GM18505 (cell line): Measurements from ENCODE around the gene KRTAP12-2.
"Not testable (repeated sequence)": the region's sequence is repeated elsewhere in the genome, so short reads cannot be mapped to it uniquely, and the experiment has no call there.

Experiments used
- ATAC-seq: cut with Tn5 transposase; IDR thresholded peaks from one replicate; pipeline ENCODE4 v1.9.1; 2021; ENCODE audit not compliant: unreplicated experiment
- POLR2A ChIP-seq: IDR thresholded peaks from 4 replicates; pipeline ENCODE4 v1.6.1; 2011; ENCODE audit warnings: borderline replicate concordance; ENCODE audit not compliant: insufficient read depth, insufficient read length; ENCODE audit errors: extremely low read depth

Gene KRTAP12-2

DNA sequence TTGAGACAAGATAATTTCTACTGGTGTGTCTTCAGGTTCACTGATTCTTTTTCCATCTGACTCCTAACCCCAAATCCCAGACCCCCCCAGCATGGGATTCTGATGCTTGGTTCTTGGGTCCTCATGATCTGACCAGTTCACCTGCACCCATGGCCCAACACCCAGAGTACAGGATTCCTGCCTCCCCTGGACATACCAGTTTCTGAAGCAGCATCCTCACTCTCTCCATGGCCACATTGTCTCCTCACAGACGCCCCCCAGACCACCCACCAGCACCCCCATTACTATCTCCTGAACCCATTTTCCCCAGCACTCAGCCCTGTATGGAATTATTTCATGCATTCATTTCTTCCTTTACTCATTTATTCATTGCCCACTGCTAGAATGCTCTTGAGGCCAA, 9.9 kb downstream of the KRTAP12-2 start:
- ATAC-seq, result no peak
- no peak for TF ChIP-seq POLR2A

DNA sequence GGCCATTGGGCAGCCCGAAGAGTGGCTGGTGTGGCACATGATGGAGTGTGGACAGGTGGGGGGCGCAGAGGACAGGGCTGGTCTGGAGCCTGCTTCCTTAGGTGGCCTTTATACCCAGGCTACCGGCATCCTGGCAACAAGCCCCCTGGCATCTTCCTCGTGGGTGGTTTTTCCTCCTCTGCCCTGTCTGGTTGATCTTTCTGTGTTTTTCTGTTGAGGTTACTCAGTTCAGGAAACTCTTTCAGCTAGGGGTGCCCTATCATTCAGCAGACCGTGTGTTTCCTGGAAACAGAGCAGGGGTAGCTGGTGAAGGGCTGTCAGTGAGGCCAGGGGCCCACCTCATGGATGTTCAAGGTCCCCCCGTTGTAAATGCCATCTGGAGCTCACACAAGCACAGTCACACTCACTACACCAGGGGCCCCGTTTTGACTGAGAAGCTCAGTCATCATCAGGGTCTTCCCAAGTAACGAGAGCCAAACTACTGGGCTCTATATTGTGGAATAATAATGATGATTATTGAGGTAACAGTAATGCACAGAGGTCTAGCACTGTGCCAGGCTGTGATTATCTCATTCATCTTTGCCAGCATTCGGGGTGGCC, 12.1 kb downstream of the KRTAP12-2 start, which contains the start of gene KRTAP12-4:
Gene KRTAP12-4, minus strand, starts transcription at position 84 of the 600 bp plus-strand sequence. Its CDS starts 45 bp downstream, at position 39.
- TF ChIP-seq POLR2A, result no peak
- ATAC-seq, result no peak

DNA sequence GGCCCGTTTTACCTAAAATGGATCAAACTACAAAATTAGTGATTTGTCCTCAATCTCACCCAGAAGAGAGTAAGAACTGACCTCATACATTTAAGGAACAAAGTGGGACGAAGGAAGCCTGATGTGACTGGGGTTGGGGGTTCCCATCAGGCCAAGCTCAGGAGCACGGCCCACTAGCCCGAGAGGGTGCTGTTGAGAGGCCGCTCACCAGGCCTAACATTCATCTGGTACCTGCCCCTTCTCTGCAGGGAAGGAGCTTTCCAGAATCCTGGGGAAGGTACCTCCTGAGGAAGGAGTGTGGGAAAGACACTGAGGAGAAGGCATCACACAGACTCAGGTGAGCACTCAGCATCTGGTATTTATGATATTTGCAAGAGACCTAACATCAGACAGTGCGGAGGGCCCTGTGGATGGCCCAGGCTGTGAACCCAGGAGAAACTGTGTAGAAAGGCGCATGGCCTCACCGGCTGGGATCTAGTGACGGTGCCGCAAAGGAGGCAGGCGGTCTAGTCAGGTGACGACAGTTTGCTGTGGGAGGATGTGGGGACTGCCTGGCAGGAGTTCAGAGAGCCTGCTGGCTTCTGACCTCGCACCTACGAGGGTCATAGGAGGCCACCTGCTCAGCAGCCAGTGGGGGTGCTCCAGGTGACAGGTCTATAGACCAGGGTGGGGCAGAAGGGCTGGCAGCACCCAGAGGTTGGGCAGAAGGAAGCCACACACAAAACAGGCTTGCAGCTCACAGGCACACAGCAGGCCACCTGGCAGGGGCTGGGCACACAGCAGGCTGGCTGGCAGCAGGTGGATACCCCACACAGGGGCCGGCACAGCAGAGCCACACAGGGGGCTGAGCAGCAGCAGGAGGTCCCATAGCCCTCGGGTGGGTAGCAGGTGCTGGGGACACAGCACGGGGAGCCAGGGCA, 12.8 kb downstream of the KRTAP12-2 start:
- TF ChIP-seq POLR2A, result no peak
- no peak for ATAC-seq

DNA sequence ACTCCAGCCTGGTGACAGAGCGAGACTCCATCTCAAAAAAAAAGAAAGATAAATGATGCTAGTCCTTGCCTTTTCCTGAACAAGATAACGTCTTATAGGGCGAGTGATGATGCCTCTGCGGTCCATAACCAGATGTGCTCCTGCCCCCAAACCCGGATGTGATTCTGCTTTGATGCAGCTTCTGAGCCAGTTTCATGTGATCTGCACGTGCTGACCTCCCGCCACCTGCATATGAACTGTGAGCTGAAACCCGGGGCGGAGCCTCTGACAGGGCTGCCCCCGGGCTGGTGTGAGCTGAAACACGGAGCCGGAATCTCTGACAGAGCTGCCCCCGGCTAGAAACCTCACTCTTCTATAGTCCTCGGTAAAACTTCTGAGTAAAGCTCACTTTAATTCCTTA, 13.6 kb downstream of the KRTAP12-2 start:
- TF ChIP-seq POLR2A, result no peak
- ATAC-seq, result no peak

DNA sequence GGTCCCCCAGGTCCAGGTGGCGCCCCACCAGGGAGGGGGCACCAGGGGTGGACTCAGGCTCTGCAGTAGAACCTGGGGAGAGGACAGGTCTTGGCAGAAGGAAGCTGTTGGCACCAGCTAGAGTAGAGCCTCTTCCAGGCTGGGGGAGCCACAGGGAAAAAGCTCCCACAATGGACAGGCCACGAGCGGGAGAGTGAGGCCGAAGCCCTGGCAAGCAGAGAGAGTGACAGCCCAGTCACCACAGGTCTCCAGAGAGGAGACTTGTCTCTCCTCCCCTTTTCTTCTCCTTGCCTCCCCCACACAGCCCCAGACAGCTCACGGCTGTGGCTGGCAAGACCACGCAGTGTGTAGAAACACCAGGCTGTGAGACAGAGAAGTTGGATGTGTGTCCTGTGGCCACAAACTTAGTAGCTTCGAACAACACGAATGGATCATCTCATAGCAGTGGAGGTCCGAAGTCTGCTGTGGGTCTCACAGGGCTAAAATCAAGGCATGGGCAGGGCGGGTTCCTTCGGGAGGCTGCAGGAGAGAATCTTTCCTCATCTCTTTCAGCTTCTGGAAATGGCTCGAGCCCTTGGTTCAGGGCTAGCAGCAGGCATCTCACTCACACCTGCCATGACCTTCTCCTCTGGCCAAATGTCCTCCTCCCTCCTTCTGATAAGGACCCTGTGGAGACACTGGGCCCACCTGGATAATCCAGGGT, 15.6 kb downstream of the KRTAP12-2 start:
- no peak for ATAC-seq
- no peak for TF ChIP-seq POLR2A

DNA sequence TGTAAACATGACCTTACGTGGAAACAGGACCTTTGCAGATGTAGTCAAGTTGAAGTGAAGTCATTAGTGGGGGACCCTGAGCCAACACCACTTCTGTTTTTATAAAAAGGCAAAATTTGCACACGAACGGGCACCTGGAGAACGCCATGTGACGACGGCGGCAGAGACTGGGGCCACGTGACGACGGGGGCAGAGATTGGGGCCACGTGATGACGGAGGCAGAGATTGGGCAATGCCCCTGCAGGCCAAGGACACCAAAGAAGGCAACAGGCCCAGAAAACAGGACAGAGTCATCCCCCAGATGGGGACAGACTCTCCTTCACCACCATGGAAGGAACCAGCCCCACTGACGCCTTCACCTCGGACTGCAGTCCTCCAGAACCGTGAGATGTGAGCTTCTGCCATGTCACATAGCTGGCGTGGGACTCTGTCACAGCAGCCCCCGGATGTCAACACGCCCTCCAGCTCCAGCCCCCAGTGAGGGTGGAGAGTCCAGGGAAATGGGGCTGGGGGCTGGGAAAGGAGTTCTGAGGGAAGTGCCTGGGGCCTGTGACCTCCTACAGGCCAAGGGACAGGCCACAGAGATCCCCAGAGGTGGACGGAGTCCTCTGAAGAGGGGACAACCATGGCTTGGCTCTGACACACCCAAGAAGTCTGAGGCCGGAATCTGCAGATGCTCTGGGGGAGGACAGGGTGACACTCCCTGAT, 16.3 kb downstream of the KRTAP12-2 start:
- no peak for TF ChIP-seq POLR2A
- no peak for ATAC-seq

DNA sequence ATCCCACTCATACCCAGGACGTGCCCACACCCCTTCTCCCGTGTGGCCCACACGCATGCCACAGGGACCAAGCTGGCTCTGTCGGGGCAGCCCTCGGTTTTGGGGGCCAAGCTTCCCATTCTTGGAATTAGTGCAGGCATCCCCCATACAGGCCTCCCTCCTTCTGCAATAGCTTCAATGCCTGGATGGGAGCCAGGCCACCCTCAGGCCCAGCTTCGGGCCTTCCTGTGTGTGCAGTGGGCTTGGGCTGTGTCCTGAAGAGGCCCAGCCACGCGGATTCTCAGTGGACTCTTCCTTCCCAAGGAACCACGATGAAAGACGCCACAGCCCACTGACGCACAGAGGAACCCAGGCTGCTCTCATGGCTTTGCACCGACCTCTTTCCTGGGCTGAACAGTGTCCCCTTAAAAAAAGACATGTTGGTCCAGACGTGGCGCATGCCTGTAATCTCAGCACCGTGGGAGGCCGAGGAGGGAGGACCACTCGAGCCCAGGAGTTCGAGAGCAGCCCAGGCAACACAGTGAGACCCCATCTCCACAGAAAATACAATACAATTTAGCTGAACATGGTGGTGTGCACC, 17.1 kb downstream of the KRTAP12-2 start:
- no peak for TF ChIP-seq POLR2A
- no peak for ATAC-seq

DNA sequence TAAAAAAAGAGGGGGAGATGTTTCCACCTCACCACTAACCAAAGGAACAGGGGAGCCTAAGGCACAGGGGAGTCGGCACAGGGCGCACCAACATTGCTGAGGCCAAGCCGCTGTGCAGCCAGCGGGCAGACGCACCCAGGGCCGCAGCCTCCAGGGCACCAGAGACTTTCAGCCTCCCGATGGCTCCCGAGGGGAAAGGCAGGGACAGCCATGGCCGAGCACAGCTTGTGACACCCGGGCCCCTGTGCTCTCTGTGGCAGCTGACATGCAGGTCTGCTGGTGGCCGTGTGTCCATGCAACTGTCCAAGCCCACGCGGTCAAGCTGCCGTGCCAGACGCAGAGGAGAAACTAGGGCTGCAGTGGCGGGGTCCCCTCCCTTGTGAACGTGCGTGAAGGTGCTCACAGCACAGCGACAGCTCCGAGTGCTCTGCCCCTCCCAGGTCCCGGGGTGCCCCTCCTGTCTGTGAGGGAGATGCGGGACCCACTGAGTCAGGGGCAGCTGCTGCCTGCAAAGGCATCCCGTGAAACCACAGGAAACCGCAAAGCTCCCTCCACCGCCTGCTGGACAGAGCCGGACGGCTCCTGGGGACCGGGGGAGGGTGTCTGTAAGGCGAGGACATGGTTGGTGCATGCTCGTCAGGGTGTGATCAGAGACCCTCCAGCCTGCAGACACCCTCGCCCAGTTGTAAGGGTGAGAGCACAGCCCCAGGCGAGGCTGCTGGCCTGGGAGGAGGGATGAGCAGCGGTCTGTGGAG, 18.0 kb downstream of the KRTAP12-2 start:
- no peak for TF ChIP-seq POLR2A
- no peak for ATAC-seq

DNA sequence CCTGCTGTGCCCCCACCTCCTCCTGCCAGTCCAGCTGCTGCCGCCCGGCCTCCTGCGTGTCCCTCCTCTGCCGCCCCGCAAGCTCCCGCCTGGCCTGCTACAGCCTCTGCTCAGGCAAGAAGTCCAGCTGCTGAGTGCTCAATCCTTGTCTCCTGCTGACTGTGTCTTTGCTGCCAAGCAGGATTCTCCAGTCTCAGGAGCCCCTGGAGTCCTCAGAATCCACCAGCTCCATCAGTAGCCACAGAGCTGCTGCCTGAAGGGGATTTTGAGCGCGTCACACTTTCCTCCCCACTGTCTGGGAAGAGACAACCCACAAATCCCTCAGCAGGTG, 19.5 kb downstream of the KRTAP12-2 start:
- no peak for TF ChIP-seq POLR2A
- no peak for ATAC-seq

DNA sequence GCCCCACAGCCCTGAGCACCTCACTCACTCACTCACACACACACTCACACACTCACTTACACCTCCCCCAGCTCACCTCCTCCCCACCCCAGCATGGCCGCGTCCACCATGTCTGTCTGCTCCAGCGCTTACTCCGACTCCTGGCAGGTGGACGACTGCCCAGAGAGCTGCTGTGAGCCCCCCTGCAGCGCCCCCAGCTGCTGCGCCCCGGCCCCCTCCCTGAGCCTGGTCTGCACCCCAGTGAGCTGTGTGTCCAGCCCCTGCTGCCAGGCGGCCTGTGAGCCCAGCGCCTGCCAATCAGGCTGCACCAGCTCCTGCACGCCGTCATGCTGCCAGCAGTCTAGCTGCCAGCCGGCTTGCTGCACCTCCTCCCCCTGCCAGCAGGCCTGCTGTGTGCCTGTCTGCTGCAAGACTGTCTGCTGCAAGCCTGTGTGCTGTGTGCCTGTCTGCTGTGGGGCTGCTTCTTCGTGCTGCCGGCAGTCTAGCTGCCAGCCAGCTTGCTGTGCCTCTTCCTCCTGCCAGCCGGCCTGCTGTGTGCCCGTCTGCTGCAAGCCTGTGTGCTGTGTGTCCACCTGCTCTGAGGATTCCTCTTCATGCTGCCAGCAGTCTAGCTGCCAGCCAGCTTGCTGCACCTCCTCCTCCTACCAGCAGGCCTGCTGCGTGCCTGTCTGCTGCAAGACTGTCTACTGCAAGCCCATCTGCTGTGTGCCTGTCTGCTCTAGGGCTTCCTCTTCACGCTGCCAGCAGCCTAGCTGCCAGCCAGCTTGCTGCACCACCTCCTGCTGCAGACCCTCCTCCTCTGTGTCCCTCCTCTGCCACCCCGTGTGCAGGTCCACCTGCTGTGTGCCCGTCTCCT, 20.1 kb downstream of the KRTAP12-2 start, which contains the start of gene KRTAP10-11:
Gene KRTAP10-11, plus strand, starts transcription at position 49 of the 856 bp plus-strand sequence. Its CDS starts 45 bp downstream, at position 94.
- not testable (repeated sequence) for ATAC-seq

DNA sequence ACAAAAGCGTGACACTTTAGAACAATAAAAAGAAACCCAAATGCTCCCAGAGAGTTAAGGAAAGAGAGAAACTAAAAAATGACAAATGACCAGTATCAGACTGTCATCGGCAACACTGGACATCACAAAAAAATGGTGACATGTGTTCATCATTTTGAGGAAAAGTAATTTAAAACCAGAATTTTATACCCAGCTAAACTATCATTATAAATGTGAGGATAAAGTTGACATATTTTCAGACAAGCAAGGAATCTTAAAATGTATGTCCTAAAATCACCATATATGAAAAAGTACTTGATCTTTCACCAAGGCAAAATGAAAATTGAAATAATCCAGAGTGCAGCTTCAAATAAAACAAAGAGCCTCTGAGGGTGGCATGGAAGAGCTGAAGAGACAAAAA, 21.8 kb downstream of the KRTAP12-2 start:
- TF ChIP-seq POLR2A, result no peak
- no peak for ATAC-seq

DNA sequence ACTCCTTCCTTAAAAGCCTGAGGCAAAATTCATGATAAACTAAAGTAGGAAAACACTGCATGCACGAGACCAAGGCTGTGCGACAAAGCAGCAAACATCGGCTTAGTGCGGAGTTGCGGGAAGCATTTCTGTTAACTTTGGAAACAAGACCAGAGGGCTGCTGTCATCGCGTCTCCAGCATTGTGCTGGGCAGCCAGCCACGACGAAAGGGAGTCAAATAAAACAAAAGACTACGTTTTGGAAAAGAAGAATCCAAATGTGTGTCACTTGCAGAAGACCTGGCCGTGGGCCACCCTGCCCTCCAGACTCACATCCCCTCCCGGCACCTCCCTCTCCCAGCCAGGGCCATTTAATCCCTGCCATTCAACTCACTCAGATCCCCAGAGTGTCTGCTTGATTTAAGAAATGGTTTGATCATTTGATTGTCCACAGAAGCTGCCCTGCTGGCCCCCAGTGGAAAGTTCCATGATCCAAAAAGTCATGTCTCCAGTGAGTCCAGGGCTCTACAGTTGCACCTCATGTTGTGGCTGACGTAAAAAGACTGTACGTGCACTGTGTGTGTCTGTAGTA, 22.9 kb downstream of the KRTAP12-2 start:
- ATAC-seq, result no peak
- no peak for TF ChIP-seq POLR2A

DNA sequence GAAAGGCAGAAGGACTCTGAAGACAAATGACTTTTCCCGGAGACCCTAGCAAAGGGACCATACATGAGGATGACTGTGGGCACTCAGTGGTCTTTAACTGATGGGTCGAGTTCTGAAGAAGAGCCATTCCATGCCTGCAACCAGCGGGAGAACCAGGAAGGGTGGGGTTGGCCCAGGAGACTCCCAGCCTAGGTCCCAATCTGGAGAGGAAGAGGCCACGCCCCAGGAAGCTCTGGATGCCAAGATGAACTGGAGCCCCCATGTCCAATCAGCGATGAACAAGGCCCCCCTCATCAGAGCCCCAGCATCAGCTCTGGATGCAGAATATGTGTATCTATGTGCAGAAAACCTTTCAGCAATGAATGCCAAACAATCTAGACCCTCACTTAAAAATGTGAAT, 26.0 kb downstream of the KRTAP12-2 start:
- no peak for ATAC-seq
- no peak for TF ChIP-seq POLR2A
